GM10266 (cell line): Measurements from ENCODE around the gene SUPT4H1.
A peak's percentile ranks its signal among the peaks of the same experiment; 100 is the strongest.

Source experiments
- DNase-seq: peaks from one replicate; pipeline ENCODE4 v3.0.0; 2012; ENCODE audit errors: extremely low spot score
- TF ChIP-seq, protein P1 (sequence below): IDR thresholded peaks from 2 replicates; pipeline ENCODE4 v1.5.1; 2012; ENCODE audit warnings: mild to moderate bottlenecking, low read depth; ENCODE audit not compliant: control insufficient read depth, insufficient read depth; ENCODE audit errors: missing control alignments

SUPT4H1 gene

DNA sequence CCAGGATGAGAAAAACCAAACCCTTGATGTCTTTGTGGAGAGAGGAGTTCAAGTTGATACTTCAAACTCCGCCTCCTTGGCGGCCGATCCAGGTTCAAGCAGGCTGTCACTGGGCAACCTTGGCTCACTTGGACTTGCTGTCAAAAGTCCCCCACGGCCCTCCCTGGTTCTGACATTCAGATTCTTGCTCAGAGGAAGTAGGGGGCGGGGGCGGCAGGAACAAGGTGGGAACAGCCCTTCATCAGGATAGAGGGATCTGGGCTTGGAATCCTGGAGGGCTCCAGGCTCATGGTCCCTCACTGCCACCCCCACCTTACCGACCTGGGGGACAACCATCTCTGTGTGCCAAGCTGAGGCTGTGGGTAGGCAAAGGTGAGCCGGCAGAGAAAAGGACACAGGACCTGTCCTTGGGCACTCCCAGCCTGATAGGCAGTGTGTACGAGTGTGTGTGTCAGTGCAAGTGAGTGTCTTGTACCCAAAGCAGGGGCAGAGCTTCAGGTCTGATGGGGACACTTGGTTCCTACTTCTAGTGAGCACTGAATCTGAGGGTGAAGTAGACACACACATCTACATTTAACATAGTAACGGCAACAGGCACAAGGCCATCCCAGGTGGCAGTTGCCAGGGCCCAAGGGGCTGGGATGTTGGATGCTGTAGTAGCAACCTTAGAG lies 16.8 kb downstream of the SUPT4H1 start:
- TF ChIP-seq, protein P1, sequence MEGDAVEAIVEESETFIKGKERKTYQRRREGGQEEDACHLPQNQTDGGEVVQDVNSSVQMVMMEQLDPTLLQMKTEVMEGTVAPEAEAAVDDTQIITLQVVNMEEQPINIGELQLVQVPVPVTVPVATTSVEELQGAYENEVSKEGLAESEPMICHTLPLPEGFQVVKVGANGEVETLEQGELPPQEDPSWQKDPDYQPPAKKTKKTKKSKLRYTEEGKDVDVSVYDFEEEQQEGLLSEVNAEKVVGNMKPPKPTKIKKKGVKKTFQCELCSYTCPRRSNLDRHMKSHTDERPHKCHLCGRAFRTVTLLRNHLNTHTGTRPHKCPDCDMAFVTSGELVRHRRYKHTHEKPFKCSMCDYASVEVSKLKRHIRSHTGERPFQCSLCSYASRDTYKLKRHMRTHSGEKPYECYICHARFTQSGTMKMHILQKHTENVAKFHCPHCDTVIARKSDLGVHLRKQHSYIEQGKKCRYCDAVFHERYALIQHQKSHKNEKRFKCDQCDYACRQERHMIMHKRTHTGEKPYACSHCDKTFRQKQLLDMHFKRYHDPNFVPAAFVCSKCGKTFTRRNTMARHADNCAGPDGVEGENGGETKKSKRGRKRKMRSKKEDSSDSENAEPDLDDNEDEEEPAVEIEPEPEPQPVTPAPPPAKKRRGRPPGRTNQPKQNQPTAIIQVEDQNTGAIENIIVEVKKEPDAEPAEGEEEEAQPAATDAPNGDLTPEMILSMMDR = no peak
- no peak for DNase-seq

DNA sequence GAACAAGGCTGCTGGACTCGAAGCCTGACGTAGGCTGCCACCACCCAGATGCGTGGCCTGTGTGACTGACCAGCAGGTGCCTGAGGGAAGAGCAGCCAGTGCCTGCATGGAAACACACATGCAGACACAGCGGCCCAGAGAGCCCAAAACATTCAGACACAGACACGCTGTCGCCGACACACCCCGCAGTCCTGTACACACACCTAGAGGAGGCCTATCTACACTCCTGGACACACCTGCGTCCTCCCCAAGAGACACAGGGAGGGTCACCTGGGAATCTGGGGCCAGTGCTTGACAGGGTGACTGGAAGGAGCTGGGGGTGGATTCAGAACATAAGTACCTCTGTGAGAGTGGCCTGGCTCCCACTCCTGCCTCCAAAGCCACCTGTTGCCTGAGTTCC lies 17.3 kb downstream of the SUPT4H1 start:
- no peak for DNase-seq
- TF ChIP-seq, protein P1 = no peak

DNA sequence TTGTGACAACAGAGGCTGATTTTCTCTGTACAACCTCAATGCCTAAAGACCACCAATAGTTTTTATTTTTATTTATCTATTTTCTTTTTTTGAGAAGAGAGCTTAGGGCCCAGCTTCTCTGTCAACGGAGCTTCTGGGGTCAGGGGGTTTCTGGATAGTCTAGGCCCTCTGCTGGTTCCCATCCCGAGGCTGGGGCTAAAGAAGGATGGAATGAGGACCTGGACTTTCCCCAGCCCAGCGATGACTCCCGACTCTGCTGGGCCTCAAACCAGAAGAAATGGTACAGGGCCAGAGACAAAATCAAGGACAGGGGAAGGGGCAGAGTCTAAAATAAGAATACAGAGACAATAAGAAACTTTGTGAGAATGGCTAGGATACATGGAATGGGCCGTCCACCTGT lies 17.7 kb downstream of the SUPT4H1 start:
- DNase-seq = no peak
- TF ChIP-seq, protein P1 = no peak

DNA sequence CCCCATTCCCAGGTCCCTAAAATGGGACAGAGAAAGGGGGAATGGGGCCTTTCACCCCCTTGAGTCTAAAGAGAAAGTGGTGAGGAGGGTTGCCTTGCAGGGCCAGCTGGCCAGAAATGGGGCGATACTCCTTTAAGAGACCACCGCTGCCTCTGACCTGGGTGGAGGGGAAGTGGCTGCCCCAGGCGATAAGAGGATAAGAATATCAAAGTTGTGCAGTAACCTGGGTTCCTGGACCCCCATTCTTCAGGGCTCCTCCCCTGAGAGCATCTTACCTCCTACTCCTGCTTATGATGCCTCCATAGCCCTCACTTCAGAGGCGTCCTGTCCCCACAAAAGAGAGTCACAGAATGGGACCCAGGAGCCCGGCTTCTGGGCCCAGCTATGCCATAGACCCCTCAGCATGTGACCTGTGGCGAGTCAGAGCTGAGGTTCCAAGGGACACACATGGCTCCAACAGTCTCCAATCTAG lies 18.2 kb downstream of the SUPT4H1 start:
- TF ChIP-seq, protein P1 = no peak
- DNase-seq = no peak

DNA sequence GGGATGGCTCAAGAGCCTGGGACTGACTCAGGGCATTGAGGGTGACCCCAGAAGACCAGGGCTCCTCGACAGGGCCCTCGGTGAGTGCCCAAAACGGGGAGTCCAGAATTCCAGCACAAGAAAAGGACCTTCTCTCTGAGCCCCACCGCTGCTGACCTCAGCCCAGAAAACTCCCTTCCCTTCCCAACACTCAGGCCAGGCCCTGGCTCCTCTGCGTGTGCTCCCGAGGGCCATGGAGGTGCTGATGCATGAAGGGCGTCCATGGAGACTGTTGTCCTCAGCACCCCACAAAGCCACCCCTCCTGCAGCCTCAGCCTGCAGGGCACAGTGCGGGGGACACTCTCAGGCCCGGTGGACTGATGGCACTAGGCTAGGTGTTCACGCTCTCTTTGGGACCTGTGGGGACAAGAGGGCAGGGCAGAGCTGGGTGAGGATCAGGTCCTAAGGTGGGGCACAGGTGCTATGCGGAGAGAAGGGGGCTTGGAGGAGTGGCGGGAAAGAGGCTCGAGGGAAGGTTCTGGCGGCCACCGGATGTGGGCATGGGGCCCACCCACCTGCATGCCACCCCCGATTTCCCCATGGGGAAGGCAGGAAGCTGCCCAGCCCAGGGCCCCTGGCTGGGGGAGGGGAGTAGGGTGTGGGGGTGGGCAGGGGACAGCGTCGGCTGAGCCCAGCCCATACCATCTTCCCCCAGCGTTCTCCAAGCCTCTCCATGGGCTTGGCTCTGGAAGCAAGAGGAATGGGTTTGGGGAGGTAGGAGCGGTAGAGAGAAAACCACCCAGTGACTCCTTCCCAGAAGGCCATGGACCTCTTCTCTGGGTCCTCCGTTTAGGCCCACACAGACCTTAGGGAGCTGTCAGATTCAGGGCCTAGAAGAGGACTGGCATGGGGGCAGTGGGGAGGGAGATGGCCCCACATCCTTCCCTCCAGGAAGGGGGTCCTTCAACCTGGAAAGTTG lies 18.9 kb downstream of the SUPT4H1 start:
- no peak for DNase-seq
- TF ChIP-seq, protein P1 = no peak

DNA sequence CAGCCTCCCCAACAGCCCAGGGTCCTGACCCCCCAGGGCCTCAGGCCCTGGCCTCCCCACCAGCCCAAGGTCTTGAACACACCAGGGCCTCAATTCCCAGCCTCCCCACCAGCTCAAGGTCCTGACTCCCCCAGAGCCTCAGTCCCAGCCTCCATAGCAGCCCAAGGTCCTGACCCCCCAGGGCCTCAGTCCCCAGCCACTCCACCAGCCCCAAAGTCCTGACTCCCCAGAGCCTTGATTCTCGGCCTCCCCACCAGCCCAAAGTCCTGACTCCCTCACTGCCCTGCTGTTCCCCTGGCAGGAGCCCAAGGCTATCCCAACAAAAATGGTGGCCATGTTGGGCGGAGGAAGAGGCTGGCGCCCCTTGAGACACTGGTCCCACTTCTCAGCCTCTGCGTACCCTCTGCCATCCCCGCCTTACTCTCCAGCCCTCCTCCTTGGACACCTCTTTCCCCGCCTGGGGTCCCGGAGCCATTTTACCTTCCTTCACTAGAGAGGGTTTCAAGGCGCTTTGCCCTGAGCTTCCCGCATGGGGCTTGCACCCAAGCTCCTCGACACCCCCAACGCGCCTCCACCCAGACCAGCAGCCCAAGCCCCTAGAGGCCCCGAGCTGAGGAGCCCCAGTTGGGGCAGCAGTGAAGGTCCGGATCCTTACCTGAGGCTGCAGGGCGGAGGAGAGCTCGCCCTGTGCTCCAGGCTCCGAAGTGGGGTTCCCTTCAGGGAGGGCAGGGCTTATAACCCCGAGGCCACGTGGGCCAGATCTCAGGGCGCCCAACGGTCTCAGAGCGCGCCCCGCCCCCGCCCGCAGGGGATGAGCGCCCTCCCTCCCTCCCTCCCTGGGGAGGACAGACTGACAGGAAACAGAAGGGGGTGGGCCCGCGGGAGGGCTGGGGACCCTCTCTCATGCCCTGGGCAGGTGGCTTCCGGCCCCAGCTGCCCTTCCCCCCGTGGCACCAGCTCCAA lies 19.9 kb downstream of the SUPT4H1 start:
- peak; percentile 74 for DNase-seq
- TF ChIP-seq, protein P1 = no peak
